ENCODE data around the gene DNAJC30. TPM values are rescaled to one million over a fixed set of nuclear protein-coding genes. Genes with fewer than 3 reads are reported as not detected.

Gene DNAJC30
- polyA plus RNA-seq, 1 donor (not counting 4 experiments of a cell fraction or from before 2014, with no cell fraction given), result 4.9 TPM

- Histone ChIP-seq H3K4me3 (ENCODE audit: control insufficient read depth in 2 of 3, extremely low read depth in 1 of 3, insufficient read depth in 2 of 3, low read depth in 1 of 3, low read length in 3 of 3) (peak overlapping the region; percentile 71 to 91 (median 86)), H2AFZ (ENCODE audit: control insufficient read depth, low read length) (peak overlapping the region; percentile 98), H3K9ac (ENCODE audit: control insufficient read depth, extremely low read depth, insufficient read depth, low read length) (peak overlapping the region; percentile 96), H3K27me3 (ENCODE audit: control insufficient read depth, extremely low read depth, insufficient read depth, low read length) (no peaks in the 10 kb centered on the region), H4K20me1 (ENCODE audit: control insufficient read depth, extremely low read depth, insufficient read depth, low read length) (no peaks in the 10 kb centered on the region), H3K36me3 (ENCODE audit: control insufficient read depth in 2 of 2, extremely low read depth in 1 of 2, insufficient read depth in 2 of 2, low read length in 2 of 2) (peaks cover 4 to 16% of the 10 kb centered on the region in 2 experiments), H3K4me1 (ENCODE audit: control insufficient read depth, extremely low read depth, insufficient read depth, low read length) (peaks cover 17% of the 10 kb centered on the region), H3K9me3 (ENCODE audit: control insufficient read depth, low read depth, low read length) (no peaks in the 10 kb centered on the region), H3K9me1 (ENCODE audit: control insufficient read depth, extremely low read depth, insufficient read depth, low read length) (peaks cover 4% of the 10 kb centered on the region), H3K4me2 (ENCODE audit: control insufficient read depth, extremely low read depth, insufficient read depth, low read depth, low read length) (peak overlapping the region; percentile 94), H3K79me2 (ENCODE audit: control insufficient read depth, insufficient read depth, low read length) (peaks cover 78% of the 10 kb centered on the region), H3K27ac (ENCODE audit: control insufficient read depth, insufficient read depth, low read length) (peak overlapping the region; percentile 89)
- FAIRE-seq (no peak), DNase-seq (ENCODE audit: low read depth, low spot score) (no peak)
- dilution Hi-C loops (cut with MboI; ENCODE audit: extremely low pct_ligation_motif_present, low sequenced_read_pairs), result no loop called here
- TF ChIP-seq EZH2 (IDR thresholded peaks at IDR 0.05; ENCODE audit: low read length), result no peak
- no peak for TF ChIP-seq CTCF (optimal IDR thresholded peaks at IDR 0.05 in 1 of 3, IDR thresholded peaks at IDR 0.05 in 1 of 3, conservative IDR thresholded peaks at IDR 0.05 in 1 of 3; ENCODE audit: extremely low read depth in 1 of 3, insufficient read depth in 2 of 3, low read length in 3 of 3)
Observed at GRCh38 chr7:73682745-73683055, 553 bp downstream of the DNAJC30 start.

- H3K9me1 ChIP-seq (ENCODE audit: control insufficient read depth, extremely low read depth, insufficient read depth, low read length), result peaks cover 4% of the 10 kb centered on the region
- no peak overlapping the region for H3K4me3 ChIP-seq (ENCODE audit: control insufficient read depth in 2 of 3, extremely low read depth in 1 of 3, insufficient read depth in 2 of 3, low read depth in 1 of 3, low read length in 3 of 3)
- no peaks in the 10 kb centered on the region for H3K9me3 ChIP-seq (ENCODE audit: control insufficient read depth, low read depth, low read length)
- H2AFZ ChIP-seq (ENCODE audit: control insufficient read depth, low read length), result no peak overlapping the region
- dilution Hi-C loops (cut with MboI; ENCODE audit: extremely low pct_ligation_motif_present, low sequenced_read_pairs), result no loop called here
- no peaks in the 10 kb centered on the region for H4K20me1 ChIP-seq (ENCODE audit: control insufficient read depth, extremely low read depth, insufficient read depth, low read length)
- peaks cover 0 to 8% of the 10 kb centered on the region in 2 experiments for H3K36me3 ChIP-seq (ENCODE audit: control insufficient read depth in 2 of 2, extremely low read depth in 1 of 2, insufficient read depth in 2 of 2, low read length in 2 of 2)
- DNase-seq (ENCODE audit: low read depth, low spot score) (no peak), FAIRE-seq (no peak)
- TF ChIP-seq CTCF (optimal IDR thresholded peaks at IDR 0.05 in 1 of 3, IDR thresholded peaks at IDR 0.05 in 1 of 3, conservative IDR thresholded peaks at IDR 0.05 in 1 of 3; ENCODE audit: extremely low read depth in 1 of 3, insufficient read depth in 2 of 3, low read length in 3 of 3) (no peak), EZH2 (IDR thresholded peaks at IDR 0.05; ENCODE audit: low read length) (no peak)
- peaks cover 69% of the 10 kb centered on the region for H3K79me2 ChIP-seq (ENCODE audit: control insufficient read depth, insufficient read depth, low read length)
- H3K27ac ChIP-seq (ENCODE audit: control insufficient read depth, insufficient read depth, low read length), result no peak overlapping the region
- H3K4me1 ChIP-seq (ENCODE audit: control insufficient read depth, extremely low read depth, insufficient read depth, low read length), result peaks cover 17% of the 10 kb centered on the region
- no peak overlapping the region for H3K9ac ChIP-seq (ENCODE audit: control insufficient read depth, extremely low read depth, insufficient read depth, low read length)
- H3K4me2 ChIP-seq (ENCODE audit: control insufficient read depth, extremely low read depth, insufficient read depth, low read depth, low read length), result peak overlapping the region; percentile 94
- H3K27me3 ChIP-seq (ENCODE audit: control insufficient read depth, extremely low read depth, insufficient read depth, low read length), result no peaks in the 10 kb centered on the region
Observed at GRCh38 chr7:73681031-73681430, 2.2 kb downstream of the DNAJC30 start.
